K562 (cell line): ENCODE data around the gene NMRAL1. TPM values are rescaled to one million over a fixed set of nuclear protein-coding genes. Genes with fewer than 3 reads are reported as not detected.

Experiments
- ARID1B ChIP-seq: fragments of 450-650 bp; IDR thresholded peaks from 2 replicates; pipeline ENCODE4 v1.6.1; 2016; ENCODE audit warnings: antibody characterized with exemption, mild to moderate bottlenecking, inconsistent platforms
- ARID4B ChIP-seq: sonication (generic); formaldehyde crosslinking; IDR thresholded peaks from 2 replicates; pipeline ENCODE4 v1.8.0; 2022; ENCODE audit warnings: mild to moderate bottlenecking, missing genetic modification reagents
- CBFB ChIP-seq: sonication (generic); formaldehyde crosslinking; IDR thresholded peaks from 2 replicates; pipeline ENCODE4 v1.4.0; 2020; ENCODE audit warnings: mild to moderate bottlenecking, missing genetic modification reagents
- CTBP1 ChIP-seq: fragments of 450-650 bp; IDR thresholded peaks from 2 replicates; pipeline ENCODE4 v1.6.1; 2016; ENCODE audit warnings: borderline replicate concordance
- ELF4 ChIP-seq: fragments of 450-650 bp; formaldehyde crosslinking; IDR thresholded peaks from 2 replicates; pipeline ENCODE4 v1.4.0; 2022; ENCODE audit warnings: missing genetic modification characterization
- FOXK2 ChIP-seq, 2 experiments: fragments of 450-650 bp; IDR thresholded peaks in 1 of 2; conservative IDR thresholded peaks in 1 of 2; 2 replicates each; pipeline ENCODE4 v1.6.1; 2016; ENCODE audit warnings: low read depth in 2 of 2, mild to moderate bottlenecking in 1 of 2
- FOXM1 ChIP-seq, 2 experiments: fragments of 450-650 bp in 1 of 2; sonication (generic) in 1 of 2; formaldehyde crosslinking in 1 of 2; IDR thresholded peaks; 2 replicates each; pipeline versions ENCODE4 v1.6.1 to v1.9.0; 2017 to 2022; ENCODE audit warnings: low read depth in 2 of 2, mild to moderate bottlenecking in 2 of 2, missing genetic modification reagents in 1 of 2, moderate library complexity in 1 of 2
- GABPB1 ChIP-seq: sonication (generic); formaldehyde crosslinking; IDR thresholded peaks from 2 replicates; pipeline ENCODE4 v1.8.0; 2022; ENCODE audit warnings: mild to moderate bottlenecking, missing genetic modification reagents
- MECOM ChIP-seq: fragments of 250-450 bp; sonication (Bioruptor Pico); IDR thresholded peaks from 2 replicates; pipeline ENCODE4 v1.8.0; 2022; ENCODE audit warnings: inconsistent platforms
- MXI1 ChIP-seq: IDR thresholded peaks from 2 replicates; pipeline ENCODE4 v1.6.1; 2011; ENCODE audit warnings: low read depth, mild to moderate bottlenecking, improper control_type of control experiment, low read length
- MYC ChIP-seq, 2 experiments: fragments of 250-450 bp in 1 of 2; sonication (Bioruptor Pico) in 1 of 2; IDR thresholded peaks; 2 replicates each; pipeline versions ENCODE4 v1.5.1 to v1.6.1; 2012 to 2021; ENCODE audit warnings: low read depth in 2 of 2, borderline replicate concordance in 1 of 2, improper control_type of control experiment in 1 of 2, low read length in 1 of 2, mild to moderate bottlenecking in 1 of 2, moderate library complexity in 1 of 2
- POLR2A ChIP-seq: fragments of 450-650 bp; conservative IDR thresholded peaks from 2 replicates; pipeline ENCODE4 v1.6.1; 2016
- POLR2B ChIP-seq: fragments of 450-650 bp; IDR thresholded peaks from 2 replicates; pipeline ENCODE4 v1.6.1; 2018; ENCODE audit warnings: low read depth; ENCODE audit not compliant: partially characterized antibody
- RBM22 ChIP-seq: fragments of 200-400 bp; formaldehyde crosslinking; IDR thresholded peaks from 2 replicates; pipeline ENCODE4 v1.6.1; 2018; ENCODE audit warnings: low read length, low read depth; ENCODE audit not compliant: poor library complexity, severe bottlenecking
- USF2 ChIP-seq: sonication (generic); formaldehyde crosslinking; IDR thresholded peaks from 2 replicates; pipeline ENCODE4 v1.5.0; 2020; ENCODE audit warnings: missing genetic modification reagents
- XRCC4 ChIP-seq: IDR thresholded peaks from one replicate; pipeline ENCODE4 v1.6.1; 2011; ENCODE audit not compliant: insufficient read depth, insufficient read length; ENCODE audit errors: extremely low read depth
- ZFP91 ChIP-seq: sonication (generic); formaldehyde crosslinking; IDR thresholded peaks from 2 replicates; pipeline ENCODE4 v1.8.0; 2022; ENCODE audit warnings: mild to moderate bottlenecking, missing genetic modification reagents
- ZNF324 ChIP-seq: fragments of 250-450 bp; sonication (Bioruptor Pico); IDR thresholded peaks from 2 replicates; pipeline ENCODE4 v1.4.0; 2020; ENCODE audit warnings: mild to moderate bottlenecking
- ZNF668 ChIP-seq: fragments of 250-450 bp; sonication (Bioruptor Pico); IDR thresholded peaks from 2 replicates; pipeline ENCODE4 v1.8.0; 2022; ENCODE audit warnings: mild to moderate bottlenecking, inconsistent platforms
- polyA plus RNA-seq, 8 experiments: library from polyadenylated mRNA; depleted of rRNA in 4 of 8; stranded (reverse) in 5 of 8; unstranded in 3 of 8; fragments of >200 nt; fragmentation: Nextera tagmentation in 2 of 8; fragmentation: Illumina TruSeq in 1 of 8; extraction: Ambion mirVana in 2 of 8; extraction: Trizol in 1 of 8; gene quantifications; 2 replicates each; pipeline versions ENCODE4 v1.2.1 to v1.2.3, GENCODE V29; 2011 to 2014; ENCODE audit warnings: inconsistent platforms in 1 of 8, missing spikeins in 1 of 8
- total RNA-seq, 7 experiments: library from RNA; depleted of rRNA in 6 of 7; stranded (reverse); fragments of >200 nt in 6 of 7; fragmentation: Illumina TruSeq in 2 of 7; extraction: Trizol in 2 of 7; gene quantifications; 2 replicates each; pipeline versions ENCODE4 v1.2.1 to v1.2.3, GENCODE V29; 2011 to 2021; ENCODE audit warnings: low replicate concordance in 1 of 7

Gene NMRAL1
- total and polyA plus RNA-seq, 9 of the 15 experiments (the other 6 are each of a cell fraction or from before 2014, with no cell fraction given), result 6.3 to 116 (median 63.2) TPM

GRCh38 chr16:4433914-4434787, 40.3 kb downstream of the NMRAL1 start (continued):
- TF ChIP-seq ARID4B (CRISPR knock-in tag) (no peak), ELF4 (peak; percentile 73; the same call in 1 of the 2 replicates), MYC (IDR thresholded peaks at IDR 0.05; ENCODE audit: low read depth, low read length) (peak; percentile 91), MYC (CRISPR knock-in tag; IDR thresholded peaks at IDR 0.05; ENCODE audit: borderline replicate concordance, low read depth) (0 out of 2 replicates have a peak, but pooled peaks have one; percentile 16), MXI1 (peak; percentile 77; the same call in 1 of the 2 replicates), XRCC4 (no peak), CTBP1 (peak; percentile 65; the same call in 1 of the 2 replicates), POLR2A (peak; percentile 88), ARID1B (peak; percentile 69), ZNF324 (CRISPR knock-in tag) (0 out of 2 replicates have a peak, but pooled peaks have one; percentile 2), USF2 (peak; percentile 71), CBFB (CRISPR knock-in tag) (no peak), MECOM (no peak), RBM22 (no peak), GABPB1 (CRISPR knock-in tag) (peak; percentile 40; the same call in 1 of the 2 replicates), POLR2B (peak; percentile 88), ZFP91 (CRISPR knock-in tag) (no peak), FOXK2 (conservative IDR thresholded peaks at IDR 0.05 in 1 of 2, IDR thresholded peaks at IDR 0.05 in 1 of 2; ENCODE audit: low read depth in 2 of 2) (peak; percentile 23 to 52; a peak in 1 of 4 replicates), ZNF668 (CRISPR knock-in tag) (0 out of 2 replicates have a peak, but pooled peaks have one; percentile 28), FOXM1 (IDR thresholded peaks at IDR 0.05; ENCODE audit: low read depth) (0 out of 2 replicates have a peak, but pooled peaks have one; percentile 29), FOXM1 (CRISPR knock-in tag; IDR thresholded peaks at IDR 0.05; ENCODE audit: low read depth) (no peak)
